Measurements from ENCODE around the gene STK32B.
A peak's percentile ranks its signal among the peaks of the same experiment; 100 is the strongest.

GRCh38 chr4:5378002-5378401, 326.7 kb downstream of the STK32B start:
- TF ChIP-seq CTCF (conservative IDR thresholded peaks at IDR 0.05; ENCODE audit: low read depth in 2 of 2): peak; percentile 39 to 73
- no peak for TF ChIP-seq POLR2AphosphoS5 (IDR thresholded peaks at IDR 0.05; ENCODE audit: low read depth)
- no peak for TF ChIP-seq JUNB (IDR thresholded peaks at IDR 0.05; ENCODE audit: unreplicated experiment)
- TF ChIP-seq EZH2 (IDR thresholded peaks at IDR 0.05; ENCODE audit: low read depth, unreplicated experiment): no peak
